ENCODE data around the gene ZNF512.
"Not testable (repeated sequence)": the region's sequence is repeated elsewhere in the genome, so short reads cannot be mapped to it uniquely, and the experiment has no call there.

DNA sequence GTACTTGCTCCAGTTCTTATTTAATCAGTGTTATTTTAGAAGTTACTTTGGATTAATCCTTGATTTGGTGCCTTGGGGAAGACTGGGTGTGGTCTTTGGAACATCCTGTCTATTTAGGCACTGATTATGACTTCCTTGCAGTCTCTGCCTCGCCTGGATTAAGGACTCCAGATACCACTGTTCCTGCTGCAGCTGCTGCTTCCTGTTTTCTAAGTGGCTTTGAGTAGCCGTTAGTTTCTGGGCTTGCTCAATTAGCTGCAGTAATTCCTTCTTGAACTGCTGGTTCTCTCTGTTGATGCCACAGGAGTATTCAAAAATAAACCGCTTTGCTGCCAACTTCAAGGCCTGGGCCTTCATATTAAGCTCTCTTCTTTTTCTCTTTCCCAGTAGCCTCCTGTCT is 44.1 kb downstream of the ZNF512 start:
- TF ChIP-seq, protein P1, sequence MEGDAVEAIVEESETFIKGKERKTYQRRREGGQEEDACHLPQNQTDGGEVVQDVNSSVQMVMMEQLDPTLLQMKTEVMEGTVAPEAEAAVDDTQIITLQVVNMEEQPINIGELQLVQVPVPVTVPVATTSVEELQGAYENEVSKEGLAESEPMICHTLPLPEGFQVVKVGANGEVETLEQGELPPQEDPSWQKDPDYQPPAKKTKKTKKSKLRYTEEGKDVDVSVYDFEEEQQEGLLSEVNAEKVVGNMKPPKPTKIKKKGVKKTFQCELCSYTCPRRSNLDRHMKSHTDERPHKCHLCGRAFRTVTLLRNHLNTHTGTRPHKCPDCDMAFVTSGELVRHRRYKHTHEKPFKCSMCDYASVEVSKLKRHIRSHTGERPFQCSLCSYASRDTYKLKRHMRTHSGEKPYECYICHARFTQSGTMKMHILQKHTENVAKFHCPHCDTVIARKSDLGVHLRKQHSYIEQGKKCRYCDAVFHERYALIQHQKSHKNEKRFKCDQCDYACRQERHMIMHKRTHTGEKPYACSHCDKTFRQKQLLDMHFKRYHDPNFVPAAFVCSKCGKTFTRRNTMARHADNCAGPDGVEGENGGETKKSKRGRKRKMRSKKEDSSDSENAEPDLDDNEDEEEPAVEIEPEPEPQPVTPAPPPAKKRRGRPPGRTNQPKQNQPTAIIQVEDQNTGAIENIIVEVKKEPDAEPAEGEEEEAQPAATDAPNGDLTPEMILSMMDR (conservative IDR thresholded peaks at IDR 0.05 in 1 of 2, IDR thresholded peaks at IDR 0.05 in 1 of 2; ENCODE audit: extremely low read depth in 1 of 2, insufficient read depth in 1 of 2, low read depth in 1 of 2, low read length in 2 of 2), result not testable (repeated sequence)
- TF ChIP-seq EZH2 (IDR thresholded peaks at IDR 0.05; ENCODE audit: borderline replicate concordance, low read length), result not testable (repeated sequence)

All from mammary epithelial cell (primary cell).